GM19468 (cell line): ENCODE data around the gene GRP.

Source experiments
- ATAC-seq: cut with Tn5 transposase; IDR thresholded peaks from one replicate; pipeline ENCODE4 v1.9.1; 2021; ENCODE audit warnings: mild to moderate bottlenecking, moderate library complexity, moderate number of reproducible peaks; ENCODE audit not compliant: unreplicated experiment; ENCODE audit errors: extremely low read depth

The GRP gene

GRCh38 chr18:59219672-59220163 is at the start of gene GRP:
GRP (plus strand) TSS chr18:59220158; CDS start chr18:59220266, 108 bp downstream.
- no peak for ATAC-seq

DNA sequence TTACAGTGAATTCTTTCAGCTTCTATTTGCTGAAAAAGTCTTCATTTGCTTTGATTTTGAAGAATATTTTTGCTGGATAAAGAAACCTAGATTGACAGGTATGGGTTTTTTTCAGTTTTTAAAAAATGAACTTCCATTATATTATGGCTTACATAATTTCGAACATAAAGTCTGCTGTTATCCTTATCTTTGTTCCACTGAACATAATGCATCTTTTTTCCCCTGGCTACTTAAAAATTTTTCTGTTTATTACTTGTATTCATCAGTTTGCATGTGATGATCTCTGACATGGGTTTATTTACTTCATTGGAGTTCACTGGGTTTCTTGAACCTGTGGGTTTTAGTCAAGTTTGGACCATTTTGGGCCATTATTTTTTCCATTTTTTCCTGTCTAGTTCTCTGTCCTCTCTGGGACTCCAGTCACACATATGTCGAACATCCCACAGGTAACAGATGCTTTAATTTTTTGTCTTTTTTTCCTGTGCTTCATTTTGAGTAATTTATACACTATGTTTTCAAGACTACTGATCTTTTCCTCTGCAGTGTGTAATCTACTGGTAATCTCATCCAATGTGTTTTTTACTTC is 47.2 kb upstream of the GRP start:
- ATAC-seq = no peak

DNA sequence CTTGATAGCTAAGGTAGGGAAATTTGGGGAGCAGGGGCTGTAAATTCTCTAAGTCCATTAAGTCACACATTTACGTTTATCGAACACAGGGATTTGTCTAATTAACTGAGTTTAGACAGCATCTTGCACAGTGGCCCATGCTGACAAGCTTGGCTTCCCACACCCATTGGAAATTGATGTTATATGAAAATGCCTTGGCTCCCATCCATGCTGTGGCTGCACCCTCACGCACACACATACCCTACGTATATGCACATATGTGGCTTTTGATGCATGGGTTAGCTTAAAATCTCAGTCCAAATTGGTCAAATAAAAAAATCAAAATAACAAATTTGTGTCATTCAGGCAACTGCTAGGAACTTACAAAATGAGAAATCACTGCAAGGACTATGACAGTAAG is 42.5 kb upstream of the GRP start:
- no peak for ATAC-seq

DNA sequence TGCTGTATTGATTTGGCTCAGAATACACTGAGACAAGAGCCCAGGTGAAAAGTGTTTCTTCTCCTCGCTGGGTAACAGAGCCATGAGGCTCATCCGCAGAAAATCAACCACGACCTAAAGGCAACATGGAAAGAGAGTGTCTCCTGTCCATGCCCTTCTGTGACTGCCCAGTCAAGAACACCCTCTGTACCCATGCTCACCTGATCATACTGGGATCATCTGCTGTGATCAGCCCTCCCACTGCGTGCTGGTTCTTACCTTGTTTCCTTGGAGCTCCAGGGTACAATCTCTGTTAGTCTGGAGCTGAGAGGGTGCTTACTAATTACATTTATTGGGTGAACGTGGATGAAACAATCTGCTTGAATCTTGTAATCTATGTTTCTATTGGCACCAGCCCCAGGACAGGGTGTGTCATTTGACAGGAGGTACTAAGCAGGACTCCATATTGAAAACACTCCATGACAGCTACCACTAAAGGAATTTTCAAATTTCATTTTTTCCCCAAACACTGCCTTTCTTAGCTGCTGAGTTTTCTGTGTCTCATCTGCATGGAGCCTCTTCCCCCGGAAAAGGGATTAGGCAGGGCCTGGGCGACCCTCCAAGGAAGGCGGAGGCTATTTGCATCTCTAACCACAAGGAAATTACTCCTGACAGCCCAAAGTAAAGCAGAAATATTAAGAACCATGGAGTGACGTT is 39.7 kb upstream of the GRP start:
- ATAC-seq = no peak

DNA sequence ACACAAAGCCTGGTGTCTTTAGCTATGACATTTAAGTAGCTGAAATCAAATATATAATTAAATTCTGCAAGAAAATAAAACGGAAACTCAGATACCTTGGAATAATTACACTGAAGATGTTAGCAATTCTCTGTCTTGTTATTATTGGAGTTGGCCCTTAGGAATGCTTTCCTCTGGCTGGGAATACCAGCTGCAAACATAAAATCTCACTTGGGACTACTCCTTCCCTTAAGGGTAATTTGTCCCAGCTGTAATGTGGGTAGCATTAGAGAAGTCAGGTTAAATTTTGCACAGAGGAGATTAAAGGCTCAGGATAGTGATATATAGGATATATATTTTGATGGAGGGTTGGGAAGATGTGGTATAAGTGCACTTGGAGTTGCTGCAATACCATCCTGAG is 37.3 kb upstream of the GRP start:
- ATAC-seq = no peak

- no peak for ATAC-seq
These were observed 30.9 kb upstream of the GRP start for GRCh38 chr18:59189008-59189407.

- no peak for ATAC-seq
These were observed 30.2 kb upstream of the GRP start for GRCh38 chr18:59189746-59190145.

- ATAC-seq = no peak
These were observed 23.7 kb upstream of the GRP start for GRCh38 chr18:59196161-59196725.

DNA sequence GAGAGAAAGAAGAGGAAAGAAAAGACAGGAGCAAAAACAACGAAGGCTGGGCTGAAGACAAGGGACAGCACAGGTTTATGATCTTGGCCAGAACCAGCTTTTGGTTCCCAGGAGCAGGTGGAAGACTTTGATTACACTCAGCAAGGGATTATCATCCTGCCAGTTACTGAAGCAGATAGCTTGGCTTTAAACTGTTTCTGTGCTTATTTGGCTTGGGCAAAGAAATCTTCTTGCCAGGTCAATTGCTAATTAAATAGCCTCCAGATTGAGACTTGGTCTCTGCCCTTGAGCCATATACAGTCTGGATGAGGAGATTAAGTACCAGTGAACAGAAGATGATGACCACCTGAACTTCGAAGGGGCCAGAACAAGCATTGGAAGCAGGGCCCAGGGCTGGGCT is 22.3 kb upstream of the GRP start:
- ATAC-seq = no peak

DNA sequence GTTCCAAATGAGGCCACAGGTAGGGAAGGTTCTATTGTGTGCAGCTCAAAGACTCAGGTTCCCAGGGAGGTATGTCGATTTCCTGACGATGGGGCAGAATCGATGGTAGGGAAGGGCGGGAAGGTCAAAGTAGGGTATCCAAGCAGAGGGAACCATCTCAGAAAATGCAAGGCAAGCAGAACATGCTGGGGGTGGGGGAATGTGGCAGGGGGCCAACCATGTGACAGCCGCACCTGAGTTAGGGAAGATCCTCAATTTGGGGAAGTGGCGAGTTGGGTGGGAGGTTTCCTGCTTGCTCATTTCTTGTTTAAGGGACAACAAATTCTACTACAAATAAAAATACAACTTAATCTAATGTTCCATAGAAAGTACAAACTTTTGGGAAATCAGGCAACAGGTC is 21.7 kb upstream of the GRP start:
- ATAC-seq = no peak

DNA sequence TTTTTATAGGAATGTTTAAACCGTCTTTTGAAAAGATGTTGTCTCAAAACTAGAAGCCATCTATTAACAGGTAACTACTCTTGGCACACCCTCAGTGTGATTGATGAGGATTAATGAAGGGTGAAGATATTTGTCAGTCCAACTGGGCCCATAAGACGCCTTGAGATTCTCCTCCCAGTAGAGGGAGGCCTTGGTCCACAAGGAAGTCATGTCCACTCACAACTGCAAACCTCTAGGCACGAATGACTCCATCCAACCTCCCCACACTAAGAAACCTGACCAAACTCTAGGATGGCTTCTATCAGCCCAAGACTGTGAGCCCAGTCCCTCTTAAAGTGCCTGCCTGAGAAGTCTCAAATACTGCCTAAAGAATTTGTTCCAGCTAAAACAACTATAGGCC is 19.2 kb upstream of the GRP start:
- ATAC-seq = no peak

DNA sequence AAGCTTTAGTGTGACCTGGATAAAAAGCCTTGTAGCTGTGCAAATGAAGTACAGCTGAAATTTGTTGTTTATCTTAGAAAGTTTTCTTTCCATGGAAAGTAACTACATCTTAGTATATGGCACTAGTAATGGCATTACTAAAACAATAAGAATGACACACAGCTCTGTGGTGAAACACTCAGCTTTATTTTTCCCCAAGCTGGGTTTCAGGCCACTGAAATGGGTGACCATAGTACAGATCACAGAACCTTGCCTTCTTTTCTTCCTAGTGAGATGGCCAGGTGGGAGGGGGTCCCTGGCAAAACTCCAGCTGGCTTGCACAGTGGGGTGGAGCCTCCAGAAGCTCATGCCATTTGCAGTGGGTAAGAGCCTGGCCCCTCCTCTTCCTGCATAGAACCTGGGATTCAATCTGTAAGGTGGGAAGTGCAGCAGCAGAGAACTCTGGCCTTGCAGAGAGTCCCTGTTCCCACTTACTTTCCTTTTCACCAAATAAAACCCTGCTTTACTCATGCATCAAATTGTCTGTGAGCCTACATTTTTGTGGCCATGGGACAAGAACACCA is 17.6 kb upstream of the GRP start:
- ATAC-seq = no peak

GRCh38 chr18:59207506-59207905 is 12.5 kb upstream of the GRP start:
- ATAC-seq = no peak

- ATAC-seq = no peak
These were observed 11.3 kb upstream of the GRP start for GRCh38 chr18:59208602-59209125.

DNA sequence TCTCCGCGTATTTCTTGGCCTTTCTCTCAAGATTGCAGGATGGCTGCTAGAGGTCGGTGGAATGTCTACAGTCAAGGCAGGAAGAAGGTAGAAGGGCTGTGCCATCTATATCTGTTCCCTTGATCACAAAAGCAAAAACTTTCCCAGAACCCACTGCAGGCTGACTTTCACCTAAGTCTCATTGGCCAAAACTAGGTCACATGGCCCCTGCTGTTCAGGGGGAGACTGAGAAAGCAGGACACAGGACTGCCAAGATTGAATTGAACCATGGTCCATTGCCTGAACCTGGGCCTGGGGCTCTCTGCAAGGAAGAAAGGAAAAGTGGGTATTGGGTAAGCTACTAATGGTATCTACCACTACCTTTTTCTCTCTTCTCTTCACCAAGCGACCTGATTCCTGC is 9.7 kb upstream of the GRP start:
- ATAC-seq = no peak

DNA sequence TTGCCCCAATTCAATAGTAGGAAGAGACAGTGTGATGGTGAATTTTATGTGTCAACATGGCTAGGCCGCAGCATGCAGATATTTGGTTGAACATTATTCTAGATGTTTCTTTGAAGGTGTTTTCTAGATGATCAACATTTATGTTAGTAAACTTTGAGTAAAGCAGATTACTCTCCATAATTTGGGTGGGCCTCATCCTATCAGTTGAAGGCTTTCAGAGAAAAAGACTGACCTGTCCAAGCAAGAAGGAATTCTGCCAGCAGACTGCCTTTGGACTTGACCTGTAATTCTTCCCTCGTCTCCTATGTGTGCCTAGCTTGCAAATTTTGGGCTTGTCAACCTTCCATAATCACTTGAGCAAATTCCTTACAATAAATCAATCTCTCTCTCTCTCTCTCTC is 8.3 kb upstream of the GRP start:
- no peak for ATAC-seq

- no peak for ATAC-seq
These were observed 1.9 kb upstream of the GRP start for GRCh38 chr18:59218018-59218417.

GRCh38 chr18:59220164-59220783 is 316 bp downstream of the GRP start:
- ATAC-seq = no peak

DNA sequence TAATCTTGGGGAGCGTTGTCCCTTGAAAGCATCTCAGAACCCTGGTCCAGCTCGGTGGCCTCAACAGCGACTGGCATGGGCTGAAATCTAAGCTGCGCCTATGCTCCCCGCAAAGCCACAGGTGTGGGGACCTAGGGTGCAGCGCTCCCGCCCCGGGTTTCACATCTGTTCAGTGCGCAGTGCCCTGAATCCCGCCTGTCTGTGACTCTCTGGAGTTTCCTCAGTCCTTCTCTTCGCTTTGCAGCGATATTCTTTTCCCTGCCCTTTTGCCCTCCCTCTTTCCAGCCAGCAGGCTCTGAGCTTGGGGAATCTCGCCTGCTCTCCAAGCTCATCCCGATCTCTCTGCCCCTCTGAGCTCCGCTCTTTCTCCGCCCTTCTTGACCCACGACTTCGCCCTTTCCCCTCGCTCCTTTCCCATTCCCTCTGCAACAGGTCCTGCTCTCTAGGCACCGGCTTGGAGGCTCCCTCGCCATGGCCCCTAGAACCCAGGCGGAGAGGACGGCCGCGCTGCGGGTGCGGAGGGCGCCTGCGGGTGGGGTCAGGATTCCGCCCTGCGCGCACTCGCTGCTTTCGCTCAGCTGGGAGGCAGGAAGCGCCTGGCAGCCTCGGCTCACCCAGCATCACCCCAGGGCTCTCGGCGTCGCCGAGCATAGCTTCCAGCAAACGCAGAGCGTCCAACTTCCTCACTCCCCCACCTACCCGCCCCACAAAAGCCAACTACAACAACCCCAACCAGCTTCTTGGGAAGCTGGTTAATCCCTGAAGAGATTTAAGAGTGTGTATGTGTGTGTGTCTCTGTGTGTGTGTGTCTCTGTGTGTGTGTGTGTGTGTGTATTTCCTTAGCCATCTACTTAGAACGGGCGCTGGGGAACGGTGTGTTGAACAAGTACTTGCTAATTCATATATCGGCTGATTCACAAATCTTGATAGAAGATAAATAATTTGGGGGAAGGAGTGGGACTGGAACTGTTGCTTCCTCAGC is 1.1 kb downstream of the GRP start:
- ATAC-seq = no peak

GRCh38 chr18:59222341-59222740 is 2.4 kb downstream of the GRP start:
- ATAC-seq = no peak
